H1 (cell line): ENCODE results near the gene FLNA. TPM values are rescaled to one million over a fixed set of nuclear protein-coding genes. Genes with fewer than 3 reads are reported as not detected.

Experiments
- CHD2 ChIP-seq: IDR thresholded peaks from 2 replicates; pipeline ENCODE4 v1.6.1; 2012; ENCODE audit warnings: low read length, improper control_type of control experiment
- CREB1 ChIP-seq: IDR thresholded peaks from 2 replicates; pipeline ENCODE4 v1.6.1; 2012; ENCODE audit warnings: inconsistent platforms
- KDM5A ChIP-seq: fragments of 200-600 bp; IDR thresholded peaks from 2 replicates; pipeline ENCODE4 v1.7.1; 2012; ENCODE audit warnings: mild to moderate bottlenecking, low read length, inconsistent platforms, mixed read lengths
- MAFK ChIP-seq: IDR thresholded peaks from 2 replicates; pipeline ENCODE4 v1.6.1; 2012; ENCODE audit warnings: low read depth, mild to moderate bottlenecking, improper control_type of control experiment, low read length
- POLR2A ChIP-seq, 2 experiments: IDR thresholded peaks; 1 replicate in 1 of 2; 2 replicates in 1 of 2; pipeline ENCODE4 v1.6.1; 2011; ENCODE audit warnings: low read depth in 2 of 2, low read length in 2 of 2, mild to moderate bottlenecking in 2 of 2; ENCODE audit errors: control extremely low read depth in 1 of 2
- POU5F1 ChIP-seq: IDR thresholded peaks from 2 replicates; pipeline ENCODE4 v1.6.1; 2011; ENCODE audit warnings: low read depth, mild to moderate bottlenecking, low read length, moderate library complexity
- ZNF274 ChIP-seq: IDR thresholded peaks from 2 replicates; pipeline ENCODE4 v1.7.0; 2012; ENCODE audit warnings: low read length, borderline replicate concordance; ENCODE audit errors: extremely low read depth
- polyA plus RNA-seq, 7 experiments: library from polyadenylated mRNA; depleted of rRNA in 3 of 7; stranded (reverse) in 5 of 7; unstranded in 2 of 7; fragments of >200 nt in 5 of 7; fragments of 200-250 nt in 2 of 7; gene quantifications; 1 replicate in 5 of 7; 2 replicates in 1 of 7; 4 replicates in 1 of 7; pipeline versions ENCODE4 v1.2.1 to v1.2.3, GENCODE V29; 2011 to 2013; ENCODE audit warnings: missing spikeins in 2 of 7, mixed read lengths in 2 of 7
- total RNA-seq: library from RNA; stranded (reverse); fragmentation: NEBNext Ultra II Directional; extraction: Animal tissue kit (Norgen Biotek cat#: 25700); gene quantifications from 2 replicates; pipeline ENCODE4 v1.2.1, GENCODE V29; 2021
- TF ChIP-seq, protein P1 (sequence below): IDR thresholded peaks from 2 replicates; pipeline ENCODE4 v1.6.1; 2012; ENCODE audit warnings: low read length, inconsistent platforms
- TF ChIP-seq, protein P2 (sequence below): fragments of 300-600 bp; sonication (generic); IDR thresholded peaks from 2 replicates; pipeline ENCODE4 v1.7.1; 2012; ENCODE audit warnings: low read length, moderate library complexity, mild to moderate bottlenecking, inconsistent platforms; ENCODE audit not compliant: insufficient replicate concordance

The FLNA gene
- total and polyA plus RNA-seq, 2 of the 8 experiments (the other 6 are each of a cell fraction or from before 2014, with no cell fraction given): 315 to 925 TPM

DNA sequence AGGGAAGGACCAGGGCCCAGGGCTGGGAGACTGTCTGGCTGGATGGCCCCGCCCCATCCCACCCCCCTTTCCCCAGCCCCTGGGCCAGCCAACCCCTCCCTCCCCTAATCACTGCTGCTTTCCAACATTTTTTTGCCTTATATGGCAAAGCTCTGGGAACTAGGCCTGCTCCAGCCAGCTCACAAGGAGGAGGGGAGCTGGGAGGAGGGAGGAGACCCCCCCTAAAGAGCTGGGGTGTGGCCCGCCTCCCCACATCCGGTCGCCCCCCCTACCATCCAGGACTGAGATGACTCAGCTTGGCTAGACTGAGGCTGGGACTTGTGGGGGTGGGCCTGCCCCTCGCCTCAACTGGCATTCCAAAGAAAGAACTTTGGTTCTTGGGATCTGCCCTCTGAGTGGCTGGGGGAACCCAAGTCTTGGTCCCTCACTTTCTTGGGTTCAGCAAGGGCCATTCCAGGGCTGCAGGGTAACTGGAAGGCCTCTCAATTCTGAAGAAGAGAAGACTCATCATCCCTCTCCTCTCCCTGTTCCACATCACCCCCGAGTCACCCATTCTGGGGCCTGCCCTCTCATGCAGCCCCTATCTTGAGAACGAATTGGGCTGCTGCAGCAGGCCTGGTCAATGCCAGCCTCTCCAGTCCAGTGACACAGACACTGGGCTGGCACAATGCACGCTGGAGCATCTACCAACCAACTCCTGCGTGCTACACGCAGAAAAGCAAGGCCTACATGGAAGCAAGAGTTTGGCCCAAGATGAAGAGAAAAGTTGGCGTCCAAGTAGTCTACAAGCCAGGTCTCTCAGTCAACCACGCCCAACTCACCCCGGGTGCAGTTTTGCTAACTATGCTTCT is 4.8 kb downstream of the FLNA start (continued):
- TF ChIP-seq, protein P1, sequence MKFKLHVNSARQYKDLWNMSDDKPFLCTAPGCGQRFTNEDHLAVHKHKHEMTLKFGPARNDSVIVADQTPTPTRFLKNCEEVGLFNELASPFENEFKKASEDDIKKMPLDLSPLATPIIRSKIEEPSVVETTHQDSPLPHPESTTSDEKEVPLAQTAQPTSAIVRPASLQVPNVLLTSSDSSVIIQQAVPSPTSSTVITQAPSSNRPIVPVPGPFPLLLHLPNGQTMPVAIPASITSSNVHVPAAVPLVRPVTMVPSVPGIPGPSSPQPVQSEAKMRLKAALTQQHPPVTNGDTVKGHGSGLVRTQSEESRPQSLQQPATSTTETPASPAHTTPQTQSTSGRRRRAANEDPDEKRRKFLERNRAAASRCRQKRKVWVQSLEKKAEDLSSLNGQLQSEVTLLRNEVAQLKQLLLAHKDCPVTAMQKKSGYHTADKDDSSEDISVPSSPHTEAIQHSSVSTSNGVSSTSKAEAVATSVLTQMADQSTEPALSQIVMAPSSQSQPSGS: no peak; the same call in none of the 2 replicates
- TF ChIP-seq ZNF274 (no peak), KDM5A (no peak), CREB1 (0 out of 2 replicates have a peak, but pooled peaks have one; percentile 17), CHD2 (no peak; the same call in 1 of the 2 replicates), MAFK (peak; percentile 67; the same call in 1 of the 2 replicates), POLR2A (IDR thresholded peaks at IDR 0.05; ENCODE audit: control extremely low read depth in 1 of 2, low read depth in 2 of 2, low read length in 2 of 2) (peak in 1 of 2 experiments; percentile 78; a peak in 2 of 3 replicates), POU5F1 (no peak)
- TF ChIP-seq, protein P2, sequence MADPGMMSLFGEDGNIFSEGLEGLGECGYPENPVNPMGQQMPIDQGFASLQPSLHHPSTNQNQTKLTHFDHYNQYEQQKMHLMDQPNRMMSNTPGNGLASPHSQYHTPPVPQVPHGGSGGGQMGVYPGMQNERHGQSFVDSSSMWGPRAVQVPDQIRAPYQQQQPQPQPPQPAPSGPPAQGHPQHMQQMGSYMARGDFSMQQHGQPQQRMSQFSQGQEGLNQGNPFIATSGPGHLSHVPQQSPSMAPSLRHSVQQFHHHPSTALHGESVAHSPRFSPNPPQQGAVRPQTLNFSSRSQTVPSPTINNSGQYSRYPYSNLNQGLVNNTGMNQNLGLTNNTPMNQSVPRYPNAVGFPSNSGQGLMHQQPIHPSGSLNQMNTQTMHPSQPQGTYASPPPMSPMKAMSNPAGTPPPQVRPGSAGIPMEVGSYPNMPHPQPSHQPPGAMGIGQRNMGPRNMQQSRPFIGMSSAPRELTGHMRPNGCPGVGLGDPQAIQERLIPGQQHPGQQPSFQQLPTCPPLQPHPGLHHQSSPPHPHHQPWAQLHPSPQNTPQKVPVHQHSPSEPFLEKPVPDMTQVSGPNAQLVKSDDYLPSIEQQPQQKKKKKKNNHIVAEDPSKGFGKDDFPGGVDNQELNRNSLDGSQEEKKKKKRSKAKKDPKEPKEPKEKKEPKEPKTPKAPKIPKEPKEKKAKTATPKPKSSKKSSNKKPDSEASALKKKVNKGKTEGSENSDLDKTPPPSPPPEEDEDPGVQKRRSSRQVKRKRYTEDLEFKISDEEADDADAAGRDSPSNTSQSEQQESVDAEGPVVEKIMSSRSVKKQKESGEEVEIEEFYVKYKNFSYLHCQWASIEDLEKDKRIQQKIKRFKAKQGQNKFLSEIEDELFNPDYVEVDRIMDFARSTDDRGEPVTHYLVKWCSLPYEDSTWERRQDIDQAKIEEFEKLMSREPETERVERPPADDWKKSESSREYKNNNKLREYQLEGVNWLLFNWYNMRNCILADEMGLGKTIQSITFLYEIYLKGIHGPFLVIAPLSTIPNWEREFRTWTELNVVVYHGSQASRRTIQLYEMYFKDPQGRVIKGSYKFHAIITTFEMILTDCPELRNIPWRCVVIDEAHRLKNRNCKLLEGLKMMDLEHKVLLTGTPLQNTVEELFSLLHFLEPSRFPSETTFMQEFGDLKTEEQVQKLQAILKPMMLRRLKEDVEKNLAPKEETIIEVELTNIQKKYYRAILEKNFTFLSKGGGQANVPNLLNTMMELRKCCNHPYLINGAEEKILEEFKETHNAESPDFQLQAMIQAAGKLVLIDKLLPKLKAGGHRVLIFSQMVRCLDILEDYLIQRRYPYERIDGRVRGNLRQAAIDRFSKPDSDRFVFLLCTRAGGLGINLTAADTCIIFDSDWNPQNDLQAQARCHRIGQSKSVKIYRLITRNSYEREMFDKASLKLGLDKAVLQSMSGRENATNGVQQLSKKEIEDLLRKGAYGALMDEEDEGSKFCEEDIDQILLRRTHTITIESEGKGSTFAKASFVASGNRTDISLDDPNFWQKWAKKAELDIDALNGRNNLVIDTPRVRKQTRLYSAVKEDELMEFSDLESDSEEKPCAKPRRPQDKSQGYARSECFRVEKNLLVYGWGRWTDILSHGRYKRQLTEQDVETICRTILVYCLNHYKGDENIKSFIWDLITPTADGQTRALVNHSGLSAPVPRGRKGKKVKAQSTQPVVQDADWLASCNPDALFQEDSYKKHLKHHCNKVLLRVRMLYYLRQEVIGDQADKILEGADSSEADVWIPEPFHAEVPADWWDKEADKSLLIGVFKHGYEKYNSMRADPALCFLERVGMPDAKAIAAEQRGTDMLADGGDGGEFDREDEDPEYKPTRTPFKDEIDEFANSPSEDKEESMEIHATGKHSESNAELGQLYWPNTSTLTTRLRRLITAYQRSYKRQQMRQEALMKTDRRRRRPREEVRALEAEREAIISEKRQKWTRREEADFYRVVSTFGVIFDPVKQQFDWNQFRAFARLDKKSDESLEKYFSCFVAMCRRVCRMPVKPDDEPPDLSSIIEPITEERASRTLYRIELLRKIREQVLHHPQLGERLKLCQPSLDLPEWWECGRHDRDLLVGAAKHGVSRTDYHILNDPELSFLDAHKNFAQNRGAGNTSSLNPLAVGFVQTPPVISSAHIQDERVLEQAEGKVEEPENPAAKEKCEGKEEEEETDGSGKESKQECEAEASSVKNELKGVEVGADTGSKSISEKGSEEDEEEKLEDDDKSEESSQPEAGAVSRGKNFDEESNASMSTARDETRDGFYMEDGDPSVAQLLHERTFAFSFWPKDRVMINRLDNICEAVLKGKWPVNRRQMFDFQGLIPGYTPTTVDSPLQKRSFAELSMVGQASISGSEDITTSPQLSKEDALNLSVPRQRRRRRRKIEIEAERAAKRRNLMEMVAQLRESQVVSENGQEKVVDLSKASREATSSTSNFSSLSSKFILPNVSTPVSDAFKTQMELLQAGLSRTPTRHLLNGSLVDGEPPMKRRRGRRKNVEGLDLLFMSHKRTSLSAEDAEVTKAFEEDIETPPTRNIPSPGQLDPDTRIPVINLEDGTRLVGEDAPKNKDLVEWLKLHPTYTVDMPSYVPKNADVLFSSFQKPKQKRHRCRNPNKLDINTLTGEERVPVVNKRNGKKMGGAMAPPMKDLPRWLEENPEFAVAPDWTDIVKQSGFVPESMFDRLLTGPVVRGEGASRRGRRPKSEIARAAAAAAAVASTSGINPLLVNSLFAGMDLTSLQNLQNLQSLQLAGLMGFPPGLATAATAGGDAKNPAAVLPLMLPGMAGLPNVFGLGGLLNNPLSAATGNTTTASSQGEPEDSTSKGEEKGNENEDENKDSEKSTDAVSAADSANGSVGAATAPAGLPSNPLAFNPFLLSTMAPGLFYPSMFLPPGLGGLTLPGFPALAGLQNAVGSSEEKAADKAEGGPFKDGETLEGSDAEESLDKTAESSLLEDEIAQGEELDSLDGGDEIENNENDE: peak; percentile 39
